Suprapubic skin (tissue), 3 donors: Measurements from ENCODE around the gene KRT36.

Source experiments
- CTCF ChIP-seq, 2 donors: fragments of 200-600 bp in 1 of 2; fragments of 450-650 bp in 1 of 2; sonication (generic) in 1 of 2; IDR thresholded peaks; one replicate each; pipeline ENCODE4 v1.5.1; 2016 to 2019; ENCODE audit warnings: antibody characterized with exemption in 2 of 2, mild to moderate bottlenecking in 1 of 2, moderate library complexity in 1 of 2
- POLR2AphosphoS5 ChIP-seq, 3 donors: sonication (generic); formaldehyde crosslinking; IDR thresholded peaks; one replicate each; pipeline ENCODE4 v1.6.1; 2017; ENCODE audit warnings: antibody characterized with exemption in 3 of 3

DNA sequence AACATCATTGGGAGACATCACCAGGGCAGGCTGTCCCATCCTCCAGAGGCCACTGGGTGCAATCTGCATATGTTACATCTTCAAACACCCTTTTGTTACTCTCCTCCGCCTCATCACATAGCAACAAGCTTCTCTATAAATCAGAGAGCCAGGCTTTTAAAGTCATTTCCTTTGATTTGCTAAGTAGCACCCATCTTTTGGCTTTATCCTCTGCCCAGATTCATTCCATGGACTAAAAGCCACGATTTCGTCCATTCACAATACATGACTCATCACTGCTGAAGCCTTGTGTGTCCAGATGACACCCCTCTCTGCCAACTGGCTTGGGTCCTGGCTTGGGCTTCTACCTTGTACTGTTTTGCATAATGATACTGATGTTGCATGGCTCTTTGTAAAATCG is 47.0 kb downstream of the KRT36 start:
- no peak for TF ChIP-seq POLR2AphosphoS5 (IDR thresholded peaks at IDR 0.05)
- no peak for TF ChIP-seq CTCF (IDR thresholded peaks at IDR 0.05)
